GM18909 (cell line): ENCODE measurements around the gene ALX3.
"Not testable (repeated sequence)": the region's sequence is repeated elsewhere in the genome, so short reads cannot be mapped to it uniquely, and the experiment has no call there.

ENCODE experiments used
- ATAC-seq: cut with Tn5 transposase; IDR thresholded peaks from one replicate; pipeline ENCODE4 v1.9.1; 2021; ENCODE audit warnings: mild to moderate bottlenecking; ENCODE audit not compliant: unreplicated experiment, poor library complexity

Gene ALX3

DNA sequence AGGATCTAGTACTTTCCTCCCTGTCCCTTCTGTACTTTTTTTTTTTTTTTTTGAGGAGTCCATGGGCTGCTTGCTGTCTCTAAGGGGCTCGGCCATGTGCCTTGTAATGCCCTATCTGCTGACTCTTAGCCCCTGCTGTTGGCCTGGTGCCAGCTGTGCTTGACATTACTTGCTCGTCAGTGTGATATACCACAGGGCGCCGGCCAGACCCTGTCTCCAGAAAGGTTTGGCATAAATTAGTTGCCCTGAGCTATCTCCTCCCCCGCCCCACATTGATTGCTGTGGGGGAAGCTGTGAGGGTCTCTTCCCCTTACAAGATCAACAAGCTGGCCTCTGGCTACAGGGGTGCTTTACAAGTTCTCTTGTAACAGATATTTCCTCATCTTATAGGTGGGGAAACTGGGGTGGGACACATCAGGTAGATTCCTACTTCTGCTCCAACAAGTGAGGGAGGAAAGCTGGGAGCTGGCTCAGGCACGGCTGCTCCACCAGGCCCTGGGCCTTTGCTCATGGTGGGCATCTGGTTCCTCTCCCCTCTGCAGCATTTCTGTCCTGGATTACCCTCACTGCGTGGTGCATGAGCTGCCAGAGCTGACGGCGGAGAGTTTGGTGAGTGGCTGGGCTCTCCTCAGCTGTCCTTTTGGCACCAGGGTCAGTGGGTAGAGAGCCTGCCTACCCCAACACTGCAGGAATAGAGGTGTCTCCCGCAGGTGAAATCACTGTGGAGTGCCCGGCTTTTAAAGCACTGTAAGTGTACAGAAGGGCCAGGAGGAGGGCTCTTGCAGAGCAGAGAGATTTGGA lies 20.5 kb downstream of the ALX3 start:
- ATAC-seq: no peak

DNA sequence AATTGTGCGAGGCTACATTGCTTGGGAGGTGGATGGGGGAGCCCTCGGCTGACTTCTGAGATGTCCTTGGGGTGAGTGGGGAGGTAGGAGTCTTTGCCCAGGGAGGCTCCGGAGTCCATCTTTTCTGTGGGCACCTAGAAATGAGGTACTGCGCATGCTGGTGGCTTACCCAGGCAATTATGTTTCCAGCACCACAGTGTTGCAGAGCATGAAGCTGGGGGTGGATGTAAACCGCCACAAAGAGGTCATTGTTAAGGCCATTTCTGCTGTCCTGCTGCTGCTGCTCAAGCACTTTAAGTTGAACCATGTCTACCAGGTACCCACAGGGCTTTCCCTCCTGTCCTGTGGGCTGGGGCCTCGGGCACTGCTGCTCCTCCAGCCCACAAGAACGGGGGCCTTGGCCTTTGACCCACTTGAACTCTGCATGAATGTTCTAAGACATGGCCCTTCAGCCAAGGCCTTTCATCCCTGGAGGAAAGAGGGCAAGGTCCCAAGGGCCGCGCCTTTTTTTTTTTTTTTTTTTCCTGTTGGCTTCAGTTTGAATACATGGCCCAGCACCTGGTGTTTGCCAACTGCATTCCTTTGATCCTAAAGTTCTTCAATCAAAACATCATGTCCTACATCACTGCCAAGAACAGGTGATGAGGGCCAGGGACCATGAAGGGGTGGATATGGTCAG lies 21.4 kb downstream of the ALX3 start:
- ATAC-seq: no peak

DNA sequence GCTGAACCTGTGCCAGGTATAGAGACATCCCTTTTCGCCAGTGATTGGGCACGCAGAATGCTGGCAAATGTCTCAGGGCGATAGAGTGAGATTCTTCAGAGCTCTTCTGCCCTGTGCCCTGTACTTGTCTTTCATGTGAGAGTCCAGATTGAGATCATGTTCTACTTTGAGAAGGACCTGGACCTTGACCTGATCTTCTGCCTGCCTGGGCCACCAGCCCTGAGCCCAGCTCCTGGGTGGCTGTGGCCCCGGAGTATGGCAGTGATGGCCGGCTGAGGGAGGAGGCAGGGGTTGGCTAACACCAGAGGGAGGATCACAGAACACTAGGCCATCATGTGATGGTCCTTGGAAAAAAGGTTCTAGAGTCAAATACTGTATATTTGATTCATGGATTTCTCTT lies 22.2 kb downstream of the ALX3 start:
- ATAC-seq: no peak

DNA sequence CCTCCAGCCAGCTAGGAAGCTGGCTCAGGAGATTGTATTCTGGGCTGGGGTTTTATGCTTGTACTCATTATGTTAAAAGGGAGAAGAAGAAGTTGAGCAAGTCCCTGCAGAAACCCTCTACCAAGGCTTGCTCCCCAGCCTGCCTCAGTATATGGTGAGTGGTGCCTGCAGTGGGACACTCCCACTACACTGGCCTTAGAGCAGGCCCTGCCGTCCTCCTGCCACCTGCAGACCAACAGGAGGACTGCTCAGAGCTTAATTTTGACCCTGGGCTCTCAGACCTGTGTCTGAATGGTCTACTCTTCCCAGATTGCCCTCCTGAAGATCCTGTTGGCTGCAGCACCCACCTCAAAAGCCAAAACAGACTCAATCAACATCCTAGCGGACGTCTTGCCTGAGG lies 23.0 kb downstream of the ALX3 start:
- no peak for ATAC-seq

DNA sequence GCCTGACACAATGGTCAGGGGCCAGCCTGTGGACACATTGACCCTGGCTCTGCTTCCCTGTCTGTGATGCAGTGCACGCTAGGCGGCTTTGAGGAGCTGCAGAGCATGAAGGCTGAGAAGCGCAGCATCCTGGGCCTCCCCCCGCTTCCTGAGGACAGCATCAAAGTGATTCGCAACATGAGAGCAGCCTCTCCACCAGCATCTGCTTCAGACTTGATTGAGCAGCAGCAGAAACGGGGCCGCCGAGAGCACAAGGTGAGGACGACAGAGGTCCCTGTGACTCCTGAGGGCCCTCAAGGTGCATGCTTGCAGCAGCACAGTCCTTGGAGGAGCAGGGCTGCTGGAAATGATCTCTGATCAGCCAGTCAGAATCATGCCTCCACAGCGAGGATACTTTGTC lies 27.5 kb downstream of the ALX3 start:
- no peak for ATAC-seq

DNA sequence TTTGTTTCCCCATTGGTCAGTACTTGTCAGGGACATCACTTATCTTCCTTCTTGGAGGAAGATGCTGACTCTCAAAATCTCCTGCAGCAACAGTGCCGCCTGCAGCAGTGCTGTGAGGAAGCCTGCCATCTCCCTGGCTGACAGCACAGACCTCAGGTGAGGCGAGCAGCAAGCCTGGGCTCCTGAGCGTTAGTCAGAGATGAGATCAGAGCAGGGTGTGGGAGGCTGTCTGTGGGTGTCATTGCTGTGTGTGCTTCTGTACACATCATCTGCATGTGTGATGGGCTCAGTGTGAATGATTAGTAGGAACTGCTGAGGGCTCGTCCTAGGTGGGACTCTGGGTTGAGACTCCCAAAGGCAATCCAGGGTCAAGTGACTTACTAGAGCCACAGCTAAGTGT lies 29.9 kb downstream of the ALX3 start:
- ATAC-seq: no peak

DNA sequence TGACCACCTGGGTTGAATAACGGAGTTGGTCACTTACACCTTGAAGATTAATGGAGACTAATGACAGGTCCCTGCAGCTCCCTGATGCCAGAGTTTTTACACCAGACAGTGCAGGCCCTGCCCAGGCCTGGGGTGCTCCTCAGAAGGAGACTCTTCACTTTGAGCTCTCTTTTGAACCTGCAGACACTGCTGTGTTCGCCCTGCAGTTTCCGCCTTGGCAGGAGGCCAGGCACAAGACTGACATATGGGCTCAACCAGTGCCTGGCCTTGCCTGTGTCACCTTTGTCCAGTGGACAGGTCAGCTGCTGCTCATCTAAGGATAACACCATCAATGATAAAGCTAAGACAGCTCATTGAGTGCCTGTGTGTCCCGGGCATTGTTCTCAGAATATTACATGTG lies 30.8 kb downstream of the ALX3 start:
- no peak for ATAC-seq

DNA sequence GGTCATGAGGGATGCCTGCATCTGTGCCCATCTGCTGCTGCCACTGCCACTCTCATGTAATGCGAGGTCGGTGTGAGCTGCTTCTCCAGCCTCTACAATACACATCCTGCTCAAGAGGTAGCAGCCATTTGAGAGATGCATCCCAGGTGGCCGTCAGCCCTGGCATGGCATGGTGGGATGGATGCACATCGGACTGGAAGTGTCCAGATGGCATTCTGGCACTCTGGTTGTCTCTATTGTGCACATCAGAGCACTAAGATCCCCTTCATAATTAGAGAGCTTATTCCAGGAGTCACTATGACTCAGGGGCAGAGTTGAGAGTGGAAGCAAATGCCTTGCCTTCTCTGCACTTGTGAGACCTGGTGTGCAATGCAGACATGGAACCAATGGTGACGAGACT lies 32.2 kb downstream of the ALX3 start:
- no peak for ATAC-seq

DNA sequence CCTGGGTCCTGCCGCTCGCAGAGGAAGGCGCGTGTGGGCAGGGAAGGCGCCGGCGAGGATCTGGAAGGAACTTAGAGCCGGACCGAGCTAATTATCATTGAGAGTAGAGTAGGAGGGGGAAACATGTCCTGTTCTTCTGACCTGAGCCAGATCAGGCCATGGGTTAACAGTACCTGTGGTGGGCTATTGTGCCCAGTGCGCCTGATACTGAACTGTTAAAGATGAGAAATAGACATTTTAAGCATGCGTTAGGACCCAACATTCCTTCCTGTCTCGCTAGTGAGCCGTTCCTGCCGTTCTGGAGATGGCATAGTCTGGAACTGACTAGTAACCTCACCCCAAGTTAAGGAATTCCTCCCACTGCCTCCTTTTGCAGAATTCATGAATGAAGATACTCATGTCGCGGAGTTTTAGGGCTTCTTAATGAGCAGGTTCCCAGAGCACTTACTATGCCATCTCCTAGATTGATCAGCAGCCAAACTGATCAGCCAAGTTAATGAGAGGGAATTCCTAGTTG lies 35.2 kb downstream of the ALX3 start:
- no peak for ATAC-seq

DNA sequence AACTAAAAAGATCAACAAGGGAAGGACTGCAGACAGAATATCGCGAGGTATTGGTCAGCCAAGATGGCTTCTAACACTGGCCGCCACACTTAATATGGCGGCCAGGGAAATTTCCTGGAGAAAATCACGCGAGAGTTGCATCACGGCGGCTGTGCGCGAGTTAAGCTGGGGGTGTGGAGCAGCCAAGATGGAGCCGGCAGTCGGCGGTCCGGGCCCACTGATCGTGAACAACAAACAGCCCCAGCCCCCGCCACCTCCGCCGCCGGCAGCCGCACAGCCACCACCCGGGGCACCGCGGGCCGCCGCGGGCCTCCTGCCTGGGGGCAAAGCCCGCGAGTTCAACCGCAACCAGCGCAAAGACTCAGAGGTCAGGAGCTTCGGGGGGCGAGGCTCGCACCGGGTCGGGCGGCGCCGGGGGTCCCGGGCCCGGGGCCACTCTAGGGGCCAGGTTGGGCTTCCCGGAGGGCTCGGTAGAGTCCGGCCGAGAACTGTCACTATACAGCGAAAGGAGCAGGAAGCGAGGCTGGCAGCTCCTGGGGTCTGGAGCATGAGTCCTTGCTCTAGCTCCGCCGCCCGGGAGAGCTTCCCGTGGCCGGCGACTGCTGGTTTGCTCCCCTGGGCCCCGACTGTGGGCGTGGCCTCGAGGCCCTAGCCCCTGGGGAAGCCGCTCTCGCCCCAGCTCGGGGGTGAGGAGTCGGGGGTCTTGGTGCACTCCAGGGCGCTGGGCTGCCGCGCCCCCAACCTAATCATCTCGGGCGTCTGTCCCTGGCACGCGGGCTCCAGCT lies 35.8 kb downstream of the ALX3 start, which contains the start of gene STRIP1:
Gene STRIP1 (plus strand): TSS at position 174 of the 785 bp plus-strand sequence. CDS start 14 bp downstream, at position 188.
- peak; percentile 91 for ATAC-seq

DNA sequence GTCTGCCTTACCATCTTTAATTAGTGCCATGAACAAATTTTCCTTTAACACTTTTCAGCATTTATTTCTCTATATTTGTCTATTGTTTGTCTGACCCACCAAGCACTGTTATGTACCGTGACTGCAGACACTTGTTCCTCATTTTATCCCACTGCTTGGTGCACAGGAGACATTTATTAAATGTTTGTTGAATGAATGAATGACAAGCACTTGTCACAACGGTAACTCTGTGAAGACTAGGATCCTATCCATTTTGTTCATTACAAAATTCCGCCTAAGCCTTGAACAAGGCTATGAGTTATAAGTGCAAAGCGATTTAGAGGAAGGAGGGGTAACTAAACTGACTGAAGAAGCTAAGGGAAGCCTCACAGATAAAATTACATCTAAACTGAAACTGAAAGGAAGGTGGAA lies 36.4 kb downstream of the ALX3 start:
- no peak for ATAC-seq

DNA sequence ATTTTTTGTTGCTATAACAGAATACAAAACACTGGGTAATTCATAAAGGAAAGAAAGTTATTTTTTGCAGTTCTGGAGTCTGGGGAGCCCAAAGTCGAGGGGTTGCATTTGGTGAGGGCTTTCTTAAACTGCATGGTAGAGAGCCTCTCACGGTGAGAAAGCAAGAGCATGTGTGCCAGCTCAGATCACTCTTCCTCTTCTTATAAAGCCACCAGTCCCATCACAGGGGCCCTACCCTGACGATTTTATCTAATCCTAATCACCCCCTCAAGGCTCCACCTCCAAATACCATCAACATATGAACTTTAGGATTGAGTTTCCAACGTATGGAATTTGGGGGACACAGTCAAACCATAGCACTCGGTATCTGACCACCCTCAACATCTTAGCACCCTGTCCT lies 37.1 kb downstream of the ALX3 start:
- no peak for ATAC-seq

DNA sequence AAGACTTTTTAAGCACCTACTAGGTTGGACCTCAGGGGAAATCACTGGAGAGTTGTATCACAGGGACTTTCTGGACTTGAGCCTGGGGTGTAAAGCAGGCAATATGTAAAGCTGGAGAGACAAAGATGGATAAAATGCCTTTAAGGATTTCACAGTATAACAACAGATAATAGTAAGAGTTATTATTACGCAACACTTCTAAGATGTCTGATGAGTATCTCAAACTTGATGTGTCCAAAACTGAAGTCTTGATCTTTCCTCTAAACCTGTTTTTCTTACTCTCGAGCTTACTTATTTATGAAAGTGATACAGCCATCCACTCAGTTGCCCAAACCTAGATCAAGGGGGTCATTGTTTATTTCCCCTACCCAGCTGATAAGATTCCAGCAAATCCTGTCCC lies 38.1 kb downstream of the ALX3 start:
- ATAC-seq: no peak

DNA sequence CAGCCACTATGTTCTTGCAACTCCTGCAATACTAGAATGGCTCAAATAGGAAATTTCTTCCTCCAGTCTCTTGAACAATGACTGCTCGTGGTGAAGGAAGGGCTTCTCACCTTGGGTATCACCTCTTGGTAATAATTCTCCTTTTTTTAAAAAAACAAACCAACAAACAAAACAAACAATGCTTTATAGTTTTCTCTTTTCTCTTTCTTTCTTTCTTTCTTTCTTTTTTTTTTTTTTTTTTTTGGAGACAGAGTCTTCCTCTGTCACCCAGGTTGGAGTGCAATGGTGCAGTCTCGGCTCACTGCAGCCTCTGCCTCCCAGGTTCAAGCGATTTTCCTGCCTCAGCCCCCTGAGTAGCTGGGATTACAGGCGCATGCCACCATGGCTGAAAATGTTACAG lies 39.8 kb downstream of the ALX3 start:
- not testable (repeated sequence) for ATAC-seq

DNA sequence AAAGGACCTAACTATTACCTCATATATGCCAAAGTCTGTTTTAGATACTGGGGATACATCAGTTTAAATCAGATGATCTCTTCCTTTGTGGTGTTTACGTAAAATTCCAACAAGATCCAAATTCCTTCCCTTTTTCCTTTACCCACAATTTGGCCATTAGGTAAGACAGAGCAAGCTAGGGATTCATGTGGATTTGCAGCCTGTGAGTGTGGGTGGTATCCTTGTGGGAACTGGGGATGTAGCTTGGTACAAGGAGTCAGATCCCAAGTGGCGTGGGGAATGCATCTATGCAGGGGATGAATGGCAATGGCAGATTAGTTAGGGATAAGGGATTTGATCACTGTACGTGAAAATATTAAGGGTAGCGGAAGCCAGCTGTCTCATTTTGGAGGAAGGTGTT lies 45.9 kb downstream of the ALX3 start:
- ATAC-seq: no peak

DNA sequence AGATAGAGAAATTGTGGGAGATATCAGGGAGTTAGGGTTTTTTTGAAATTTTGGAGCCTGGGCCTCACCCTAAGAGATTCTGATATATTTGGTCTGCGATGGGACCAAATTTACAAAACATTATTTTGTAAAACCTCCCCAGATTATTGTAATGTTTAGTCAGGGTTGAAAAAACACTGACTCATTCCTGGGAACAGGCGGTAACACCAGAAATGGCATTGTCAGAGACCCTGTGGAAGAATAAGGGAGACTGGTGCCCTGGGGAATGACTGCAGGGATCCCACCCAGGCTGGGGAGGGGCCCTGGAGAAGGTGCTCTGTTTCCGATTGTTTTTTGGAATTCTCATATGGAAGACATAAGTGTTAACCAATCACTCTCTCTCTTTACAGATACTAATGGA lies 49.2 kb downstream of the ALX3 start:
- no peak for ATAC-seq

DNA sequence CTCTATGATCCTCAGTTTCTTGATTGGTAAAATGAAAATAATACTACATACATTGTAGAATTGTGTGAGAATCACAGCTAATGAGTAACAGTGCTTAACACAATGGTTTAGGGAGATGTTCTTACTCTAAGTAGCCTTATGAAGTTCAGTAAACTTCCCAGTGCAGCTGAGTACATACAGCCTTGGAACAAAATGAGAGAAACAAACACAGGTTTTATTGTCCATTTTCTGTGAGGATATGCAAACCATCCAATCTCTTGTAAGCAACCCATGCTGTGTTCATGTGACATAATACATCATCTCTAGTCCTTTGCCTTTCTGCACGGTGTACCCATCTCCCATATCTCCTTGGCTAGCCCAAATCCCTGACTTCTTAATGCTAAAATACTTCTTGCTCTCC lies 50.7 kb downstream of the ALX3 start:
- ATAC-seq: no peak

DNA sequence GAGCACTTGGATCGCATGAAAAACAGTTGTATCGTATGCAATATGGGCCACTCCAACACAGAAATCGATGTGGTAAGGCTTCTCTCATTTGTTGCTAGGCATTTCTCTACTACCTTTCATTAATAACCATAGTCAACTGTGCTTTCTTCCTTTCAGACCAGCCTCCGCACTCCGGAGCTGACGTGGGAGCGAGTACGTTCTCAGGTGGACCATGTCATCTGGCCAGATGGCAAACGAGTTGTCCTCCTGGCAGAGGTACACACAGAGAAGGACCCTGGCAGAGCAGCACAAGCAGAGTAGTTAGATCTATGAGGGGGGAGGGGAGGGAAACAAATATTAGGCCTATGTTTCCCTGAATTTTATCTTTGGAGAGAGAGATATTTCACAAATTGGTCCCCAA lies 52.1 kb downstream of the ALX3 start:
- no peak for ATAC-seq

DNA sequence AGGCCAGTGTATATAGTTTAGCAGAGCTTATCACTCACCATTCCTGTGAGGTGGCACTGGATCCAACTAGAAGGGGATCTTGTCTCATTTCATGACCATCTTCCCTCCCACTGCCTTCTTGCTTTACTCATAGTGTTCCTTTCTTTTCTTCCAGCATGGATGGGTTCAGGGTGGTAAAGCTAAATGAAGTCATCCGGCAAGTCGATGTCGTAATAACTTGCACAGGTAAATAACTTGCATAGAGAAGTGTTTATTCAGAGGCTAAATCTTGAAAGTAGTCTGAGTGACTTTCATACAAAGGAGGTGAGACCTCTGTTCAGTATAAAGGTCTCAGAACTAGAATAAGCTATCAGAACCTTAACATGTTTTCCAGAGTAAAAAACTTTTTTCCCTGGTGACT lies 52.7 kb downstream of the ALX3 start:
- ATAC-seq: no peak

DNA sequence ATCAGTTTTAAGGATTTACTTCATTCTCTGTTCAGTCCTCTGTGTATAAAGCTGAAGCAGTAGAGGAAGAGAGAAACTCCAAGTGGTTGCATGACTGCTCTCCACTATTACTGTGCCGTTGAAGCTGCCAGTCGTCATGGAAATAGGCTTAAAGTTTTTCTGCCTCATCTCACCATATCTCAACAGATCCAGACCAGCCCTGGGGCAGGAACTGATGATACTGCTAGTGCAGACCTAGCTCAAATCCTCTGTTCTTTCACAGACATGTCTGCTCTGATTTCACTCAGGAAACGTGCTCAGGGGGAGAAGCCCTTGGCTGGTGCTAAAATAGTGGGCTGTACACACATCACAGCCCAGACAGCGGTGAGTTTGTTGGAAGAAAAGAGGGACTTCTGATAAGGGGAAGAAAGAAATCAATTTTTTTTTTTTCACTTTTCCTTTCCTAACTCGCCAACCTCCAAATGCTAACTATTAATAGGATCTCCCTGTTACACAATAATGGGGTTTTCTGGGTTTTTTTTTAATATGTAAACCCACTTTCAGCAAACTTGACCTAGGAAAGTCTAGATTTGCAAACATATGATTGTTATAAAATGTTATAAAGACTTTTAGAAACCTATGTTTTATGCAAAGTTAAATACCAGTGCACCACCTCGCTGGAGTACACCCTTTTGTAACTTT lies 58.2 kb downstream of the ALX3 start:
- peak; percentile 67 for ATAC-seq
